GM18505 (cell line): Measurements from ENCODE around the gene CYP46A1.
"Not testable (repeated sequence)": the region's sequence is repeated elsewhere in the genome, so short reads cannot be mapped to it uniquely, and the experiment has no call there.

ENCODE experiments used
- ATAC-seq: cut with Tn5 transposase; IDR thresholded peaks from one replicate; pipeline ENCODE4 v1.9.1; 2021; ENCODE audit not compliant: unreplicated experiment
- POLR2A ChIP-seq: IDR thresholded peaks from 4 replicates; pipeline ENCODE4 v1.6.1; 2011; ENCODE audit warnings: borderline replicate concordance; ENCODE audit not compliant: insufficient read depth, insufficient read length; ENCODE audit errors: extremely low read depth

The CYP46A1 gene

DNA sequence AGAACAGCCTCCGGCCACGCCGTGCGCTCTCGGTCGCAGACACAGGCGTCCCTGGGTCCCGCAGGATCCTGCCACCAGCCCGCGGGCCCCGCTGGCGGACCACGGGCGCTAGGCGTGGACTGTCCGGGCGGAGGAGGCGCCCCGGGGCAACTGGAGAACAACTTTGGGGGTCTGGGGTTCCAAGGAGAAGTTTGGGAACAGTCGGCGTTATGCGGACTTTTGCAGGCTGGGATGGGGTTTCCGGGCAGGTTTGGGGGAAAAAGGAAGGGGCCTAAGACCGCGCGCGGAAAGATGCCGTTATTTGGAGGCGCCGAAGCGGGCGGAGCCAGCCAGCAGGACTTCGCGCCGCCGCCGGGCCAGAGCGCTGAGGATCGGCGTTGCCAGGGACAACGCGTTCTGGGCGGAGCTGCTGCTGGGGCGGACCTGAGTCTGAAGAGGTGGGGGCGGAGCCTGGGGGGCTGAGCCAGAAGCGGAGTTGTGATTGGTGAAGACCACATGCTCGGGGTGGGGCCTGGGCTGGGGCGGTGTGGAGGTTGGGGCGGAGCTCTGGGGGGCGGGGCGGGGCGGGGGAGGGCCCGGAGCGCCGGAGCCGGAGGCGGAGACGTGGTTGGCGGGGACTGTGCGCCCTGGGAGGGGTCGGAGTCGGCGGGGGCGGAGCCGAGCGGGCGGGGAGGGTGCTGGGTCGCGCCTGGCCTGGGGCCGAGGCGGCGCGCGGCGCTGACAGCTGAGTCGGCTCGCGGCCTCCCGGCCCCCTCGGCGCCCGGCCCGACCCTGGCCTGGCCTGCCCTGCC, at the start of gene CYP46A1:
Gene CYP46A1, plus strand, starts transcription at position 680 of the 791 bp plus-strand sequence. CDS start 120 bp downstream, outside the sequence.
- peak; percentile 59 for TF ChIP-seq POLR2A

DNA sequence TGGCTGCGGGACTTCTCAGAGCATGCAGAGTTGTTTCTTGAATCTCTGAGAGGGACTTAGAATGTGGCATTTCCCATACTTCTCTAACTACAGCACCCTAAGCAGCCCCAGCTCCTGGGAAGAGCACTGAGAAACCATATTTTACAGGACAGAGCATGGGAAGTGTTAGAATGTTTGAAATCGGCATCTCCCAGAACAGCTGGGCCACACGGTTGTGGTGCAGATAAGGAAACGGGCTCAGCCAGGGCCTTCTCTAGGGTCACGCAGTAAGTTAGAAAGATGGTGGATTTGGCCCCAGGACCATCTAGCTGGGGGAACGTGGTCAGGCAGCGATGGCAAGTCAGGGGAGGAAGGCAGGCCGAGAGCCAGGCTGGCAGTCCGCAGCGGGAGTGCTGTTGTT, 49.7 kb upstream of the CYP46A1 start:
- no peak for ATAC-seq
- no peak for TF ChIP-seq POLR2A

More for the DNA sequence above, at the start of gene CYP46A1:
- ATAC-seq = peak; percentile 92

DNA sequence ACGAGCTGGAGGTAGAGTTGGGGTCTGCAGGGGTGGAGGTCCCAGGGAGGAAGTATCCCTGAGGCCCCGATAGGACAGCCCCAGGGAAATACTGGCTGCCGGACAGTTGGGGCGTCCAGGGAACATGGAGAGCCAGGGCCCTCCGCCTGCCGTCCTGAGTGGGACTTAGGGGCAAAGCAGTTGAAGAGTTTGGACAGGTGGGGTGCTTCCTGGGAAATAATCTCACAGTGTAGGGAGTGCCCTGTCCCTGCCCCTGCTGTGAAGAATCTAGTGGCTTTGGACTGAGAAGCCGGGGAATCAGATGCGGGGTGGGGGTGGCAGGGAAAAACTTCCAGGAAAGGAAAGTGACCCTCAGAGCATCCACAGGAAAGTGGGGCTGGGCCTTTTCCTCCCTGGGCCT, 49.0 kb upstream of the CYP46A1 start:
- TF ChIP-seq POLR2A = no peak
- no peak for ATAC-seq

DNA sequence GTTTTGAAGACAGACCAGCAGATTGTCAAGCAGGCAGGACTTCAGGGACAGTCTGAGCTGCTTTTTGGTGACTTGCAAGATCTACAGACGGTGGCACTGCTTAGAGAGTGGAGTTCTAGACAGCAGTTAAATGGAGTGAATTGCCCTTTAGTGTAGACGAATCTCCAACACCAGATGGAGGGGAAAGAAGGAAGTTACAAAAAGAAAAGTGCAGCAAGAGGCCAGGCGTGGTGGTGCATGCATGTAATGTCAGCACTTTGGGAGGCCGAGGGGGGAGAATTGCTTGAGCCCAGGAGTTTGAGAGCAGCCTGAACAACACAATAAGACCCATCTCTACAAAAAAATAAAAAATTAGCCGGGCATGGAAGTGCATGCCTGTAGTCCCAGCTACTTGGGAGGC, 47.6 kb upstream of the CYP46A1 start:
- no peak for TF ChIP-seq POLR2A
- no peak for ATAC-seq

DNA sequence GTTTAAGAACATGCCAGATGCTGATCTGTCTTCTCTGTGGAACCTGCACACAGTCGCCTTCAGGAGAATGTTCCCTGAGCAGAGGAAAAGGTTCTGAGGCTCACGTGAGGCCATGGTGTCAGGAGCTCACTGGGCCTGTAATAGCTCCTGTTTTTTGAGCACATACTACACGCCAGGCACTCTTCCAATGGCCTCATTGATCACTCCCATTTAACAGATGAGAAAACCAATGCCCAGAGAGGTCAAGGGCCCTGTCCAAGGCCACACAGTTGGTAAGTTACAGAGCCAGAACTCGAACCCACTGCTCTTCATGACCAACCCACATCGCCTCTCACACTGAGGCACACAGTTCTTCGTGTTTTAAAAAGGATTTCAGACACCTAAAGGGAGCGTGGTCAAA, 46.5 kb upstream of the CYP46A1 start:
- no peak for TF ChIP-seq POLR2A
- ATAC-seq = no peak

DNA sequence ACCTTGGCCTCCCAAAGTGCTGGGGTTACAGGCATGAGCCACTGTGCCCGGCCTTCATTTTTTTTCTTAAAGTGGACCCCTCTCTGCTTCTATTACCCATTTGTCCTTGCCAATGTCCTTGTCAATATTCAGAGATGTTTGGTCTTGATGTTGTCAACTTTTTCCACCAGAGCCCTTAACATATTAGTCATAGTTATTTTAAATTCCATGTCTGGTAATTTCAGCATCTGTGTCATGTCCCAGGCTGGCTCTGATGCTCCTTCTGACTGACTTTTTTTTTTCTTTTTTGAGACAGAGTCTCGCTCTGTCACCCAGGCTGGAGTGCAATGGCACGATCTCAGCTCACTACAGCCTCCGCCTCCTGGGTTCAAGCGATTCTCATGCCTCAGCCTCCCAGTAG, 41.3 kb upstream of the CYP46A1 start:
- not testable (repeated sequence) for ATAC-seq

DNA sequence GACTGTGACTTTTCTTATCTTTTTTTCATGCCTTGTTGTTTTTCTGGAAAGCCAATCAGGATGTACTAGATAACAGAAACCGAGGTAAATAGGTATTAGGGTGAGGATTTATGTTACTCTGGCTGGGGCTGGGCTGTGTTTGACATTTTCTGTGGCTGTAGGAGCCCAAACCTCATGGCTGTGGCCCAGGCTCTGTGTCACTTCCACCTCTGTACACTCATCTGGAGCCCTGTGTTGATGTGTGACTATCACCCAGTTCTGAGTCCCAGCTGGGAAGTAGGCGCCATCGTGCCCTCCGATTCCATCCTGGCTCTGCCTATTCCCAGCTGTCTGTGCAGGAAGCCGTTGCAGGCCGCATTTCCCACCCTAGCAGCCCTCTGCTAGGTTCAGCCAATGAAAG, 40.8 kb upstream of the CYP46A1 start:
- no peak for ATAC-seq
- no peak for TF ChIP-seq POLR2A

DNA sequence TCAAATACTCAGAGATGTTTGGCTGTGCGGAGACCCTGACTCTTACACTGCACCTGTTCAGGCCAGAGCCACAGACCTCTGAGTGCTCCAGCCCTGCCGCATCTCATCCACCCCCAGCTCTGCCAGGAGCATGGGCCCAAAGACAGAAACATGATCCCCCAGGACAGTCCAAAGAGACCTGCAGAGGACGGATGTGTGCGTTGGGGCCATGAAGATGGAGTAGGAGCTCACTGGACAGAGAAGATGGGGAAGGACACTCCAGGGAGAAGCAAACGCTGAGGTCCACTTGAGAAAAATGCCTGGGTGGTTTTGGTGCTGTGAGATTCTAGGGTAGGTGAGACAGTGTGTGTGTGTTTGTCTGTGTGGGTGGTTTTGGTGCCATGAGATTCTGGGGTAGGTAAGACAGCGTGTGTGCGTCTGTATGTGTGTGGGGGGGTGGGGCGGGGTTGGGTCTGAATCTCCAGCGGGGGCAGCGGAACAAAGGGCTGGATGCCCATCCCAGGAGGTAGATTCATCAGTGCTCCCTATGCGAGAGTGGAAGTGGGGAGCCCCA, 40.0 kb upstream of the CYP46A1 start:
- no peak for TF ChIP-seq POLR2A
- no peak for ATAC-seq

DNA sequence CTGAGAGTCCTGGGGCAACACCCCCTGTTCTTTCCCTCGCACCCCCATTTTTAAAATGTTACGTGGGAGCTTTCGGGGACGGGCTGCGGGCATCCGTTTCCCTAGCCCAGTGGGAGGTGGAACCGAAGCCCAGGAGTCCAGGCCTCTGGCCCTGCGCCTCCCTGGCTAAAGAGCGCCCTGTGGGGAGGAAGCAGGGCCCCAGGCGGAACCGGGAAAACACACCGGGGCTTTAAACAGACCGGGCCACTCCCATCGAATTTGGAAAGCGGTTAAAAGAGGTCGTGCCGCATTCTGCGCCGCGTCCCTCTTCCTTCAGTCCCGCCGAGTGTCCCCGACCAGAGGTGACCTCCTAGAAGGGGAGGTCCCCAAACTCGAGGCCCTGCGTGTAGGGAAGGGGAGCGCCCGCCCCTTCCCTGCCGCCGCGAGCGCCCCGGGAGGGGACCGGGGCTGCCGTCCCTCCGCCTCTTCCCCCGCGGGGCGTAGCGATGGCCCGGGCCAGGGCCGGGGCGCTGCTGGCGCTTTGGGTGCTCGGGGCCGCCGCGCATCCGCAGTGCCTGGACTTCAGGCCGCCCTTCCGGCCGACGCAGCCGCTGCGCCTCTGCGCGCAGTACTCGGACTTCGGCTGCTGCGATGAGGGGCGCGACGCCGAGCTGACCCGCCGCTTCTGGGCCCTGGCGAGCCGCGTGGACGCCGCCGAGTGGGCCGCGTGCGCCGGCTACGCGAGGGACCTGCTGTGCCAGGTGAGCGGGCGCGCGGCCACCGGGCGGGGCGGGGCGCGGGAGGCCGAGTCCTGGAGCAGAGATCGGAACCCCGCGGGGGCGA, 39.2 kb upstream of the CYP46A1 start, which contains the start of gene HHIPL1:
Gene HHIPL1, plus strand, starts transcription at position 407 of the 822 bp plus-strand sequence. Its CDS starts 79 bp downstream, at position 486.
- no peak for TF ChIP-seq POLR2A
- ATAC-seq = no peak

DNA sequence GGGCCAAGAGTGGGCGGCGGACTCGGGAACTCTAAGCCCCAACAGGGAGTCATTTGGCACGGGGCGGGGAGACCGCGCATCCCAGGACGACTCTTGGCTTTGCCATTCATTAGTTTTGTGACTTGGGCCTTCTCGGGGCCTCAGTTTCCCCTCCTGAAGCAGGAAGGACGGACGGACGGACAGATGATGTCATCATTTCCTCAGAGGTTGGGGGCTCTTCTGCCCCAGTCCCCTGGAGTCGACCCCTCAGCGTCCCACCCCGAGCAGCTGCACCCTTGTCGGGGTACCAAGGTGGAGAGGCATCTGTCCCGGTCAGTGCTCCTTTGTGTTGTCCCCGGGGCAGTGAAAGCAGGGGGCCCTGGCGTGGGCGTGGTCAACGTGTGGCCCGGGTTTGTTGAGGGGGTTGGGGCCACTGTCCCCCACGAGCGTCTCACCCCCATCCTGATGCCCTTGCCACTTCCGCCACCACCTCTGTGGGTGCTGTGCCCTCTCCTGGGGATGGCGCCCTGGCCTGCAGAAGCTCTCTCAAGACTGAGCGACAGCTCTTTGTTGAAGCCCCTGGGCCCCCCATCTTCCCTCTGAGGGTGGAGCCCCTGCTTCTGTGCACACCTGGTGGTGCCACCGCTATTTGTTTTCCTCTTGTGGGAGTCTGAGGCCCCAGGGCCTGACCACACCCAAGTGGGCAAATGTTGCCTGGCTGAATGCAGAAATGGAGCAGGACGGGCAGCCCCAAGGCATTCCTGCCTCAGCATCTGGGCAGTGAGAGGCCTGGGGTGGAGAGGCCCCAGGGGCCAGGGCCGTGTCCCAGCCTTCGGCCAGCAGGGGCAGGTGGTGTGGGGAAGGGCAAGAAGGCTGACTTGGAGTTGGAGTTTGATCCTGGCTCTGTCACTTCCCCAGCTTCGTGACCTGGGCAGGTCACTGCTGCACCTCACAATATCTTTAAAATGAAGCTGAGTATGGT, 38.3 kb upstream of the CYP46A1 start:
- ATAC-seq = no peak
- TF ChIP-seq POLR2A = no peak

DNA sequence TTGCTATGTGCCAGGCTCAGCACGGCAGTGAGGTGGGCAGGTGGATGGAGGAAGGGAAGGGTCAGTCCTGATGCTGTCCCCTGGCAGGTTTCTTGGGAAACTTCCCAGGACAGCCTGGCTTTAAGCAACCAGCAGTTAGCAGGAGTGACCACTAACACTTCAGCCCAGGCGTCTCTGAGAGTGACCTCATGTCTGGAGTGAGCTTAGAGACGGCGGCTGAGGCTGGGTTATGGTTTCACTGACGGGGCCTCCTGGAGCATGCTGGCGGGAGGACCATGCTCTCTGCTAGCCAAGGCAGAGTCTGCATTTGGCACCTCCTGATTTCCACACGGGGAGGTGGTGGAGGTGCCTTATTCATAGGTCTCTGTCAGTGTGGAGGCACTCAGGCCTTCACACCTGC, 36.7 kb upstream of the CYP46A1 start:
- no peak for ATAC-seq
- TF ChIP-seq POLR2A = no peak

DNA sequence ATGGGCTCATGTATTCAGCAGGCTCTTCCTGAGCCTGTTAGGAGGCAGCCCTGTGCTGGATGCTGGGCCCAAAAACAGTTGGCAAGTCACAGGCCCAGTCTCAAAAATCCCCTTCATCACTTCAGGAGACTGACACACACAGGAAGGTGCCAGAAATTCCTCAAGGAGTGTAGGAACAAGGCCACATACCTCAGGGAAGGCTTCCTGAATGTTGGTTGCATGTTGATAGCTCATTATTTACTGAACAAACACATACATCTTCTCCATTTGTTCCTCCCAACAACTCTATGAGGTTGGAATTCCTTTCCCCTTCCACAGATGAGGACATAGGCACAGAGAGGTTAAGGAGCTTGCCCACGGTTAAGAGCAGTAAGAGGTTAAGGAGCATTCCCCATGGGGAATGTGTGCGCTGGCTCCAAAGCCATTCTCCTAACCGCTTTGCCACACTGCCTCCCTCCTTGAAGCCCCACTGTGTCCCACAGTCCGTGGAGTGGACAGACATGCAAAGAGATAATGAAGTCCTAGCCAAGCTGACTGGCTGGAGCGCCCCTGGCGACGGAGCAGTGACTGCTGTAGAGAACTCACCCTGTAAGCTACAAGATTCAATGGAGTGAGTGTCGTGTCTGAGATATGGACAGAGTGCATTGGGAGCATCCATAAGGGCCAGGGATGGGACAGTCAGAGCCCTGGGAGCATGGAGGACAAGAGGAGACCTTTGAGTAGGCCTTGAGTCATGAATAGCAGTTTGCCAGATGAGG, 35.9 kb upstream of the CYP46A1 start:
- ATAC-seq = no peak
- no peak for TF ChIP-seq POLR2A
